Activated naive CD4-positive, alpha-beta T cell treated with anti-CD3 and anti-CD28 coated beads for 36 hours (primary cell): ENCODE measurements around the gene FBXW2. TPM values are rescaled to one million over a fixed set of nuclear protein-coding genes. Genes with fewer than 3 reads are reported as not detected.
"Not testable (repeated sequence)": the region's sequence is repeated elsewhere in the genome, so short reads cannot be mapped to it uniquely, and the experiment has no call there.

ENCODE experiments used
- CTCF ChIA-PET: fragments of 350-600 bp; sonication (Branson Sonifier 250); formaldehyde crosslinking; loops from one replicate; lab custom pipeline; 2021; ENCODE audit warnings: antibody characterized with exemption; lab: Charles Lee
- DNase-seq: peaks from one replicate; pipeline ENCODE4 v3.0.0-alpha.2; 2020
- H3K27ac Mint-ChIP-seq: one replicate; pipeline ENCODE4 v1.8.0; 2021; ENCODE audit warnings: mild to moderate bottlenecking, mixed read lengths
- H3K27me3 Mint-ChIP-seq: one replicate; pipeline ENCODE4 v1.8.0; 2021; ENCODE audit warnings: low read depth, mixed read lengths
- H3K36me3 Mint-ChIP-seq: one replicate; pipeline ENCODE4 v1.8.0; 2021; ENCODE audit warnings: low read depth, mixed read lengths
- H3K4me1 Mint-ChIP-seq: one replicate; pipeline ENCODE4 v1.8.0; 2021; ENCODE audit warnings: low read depth, mixed read lengths
- H3K4me3 Mint-ChIP-seq: one replicate; pipeline ENCODE4 v1.8.0; 2021; ENCODE audit warnings: mild to moderate bottlenecking, moderate library complexity, mixed read lengths
- H3K9me3 Mint-ChIP-seq: one replicate; pipeline ENCODE4 v1.8.0; 2021; ENCODE audit warnings: mixed read lengths
- intact Hi-C: fragments of 100-400 bp; cut with micrococcal nuclease; formaldehyde crosslinking; loops from one replicate; pipeline ENCODE4 v1.15.1; 2023
- total RNA-seq, 2 experiments: library from RNA; stranded (reverse); gene quantifications; one replicate each; pipeline ENCODE4 v1.2.3, GENCODE V29; 2021

FBXW2 gene
- total RNA-seq, 2 experiments from 2014 or later, result 60.8 to 64.4 TPM

GRCh38 chr9:120758544-120758943 is 34.7 kb downstream of the FBXW2 start:
- CTCF ChIA-PET, result interaction anchor here (1.7 kb wide), 1 partner anchor 302 kb away, joined by 6 read pairs; no protein-coding TSS in a partner anchor
- Mint-ChIP-seq H3K4me1 (peaks cover 34% of the 10 kb centered on the region), H3K27ac (peak overlapping the region; percentile 32), H3K27me3 (no peaks in the 10 kb centered on the region), H3K36me3 (peaks cover 16% of the 10 kb centered on the region), H3K9me3 (no peaks in the 10 kb centered on the region), H3K4me3 (no peak overlapping the region)
- DNase-seq, result peak; percentile 53
- intact Hi-C loops, result loop anchor here (5.0 kb wide), 5 partner anchors 119 to 639 kb away; partner anchors contain the start of gene PHF19

GRCh38 chr9:120757026-120757913 is 35.9 kb downstream of the FBXW2 start:
- Mint-ChIP-seq H3K36me3 (peaks cover 13% of the 10 kb centered on the region), H3K9me3 (no peaks in the 10 kb centered on the region), H3K4me3 (no peak overlapping the region), H3K27ac (peak overlapping the region; percentile 39), H3K27me3 (no peaks in the 10 kb centered on the region), H3K4me1 (peaks cover 34% of the 10 kb centered on the region)
- CTCF ChIA-PET, result interaction anchor here (0.5 to 2.9 kb wide), 18 partner anchors 8 to 308 kb away, joined by 3 to 22 read pairs (median 4); no protein-coding TSS in a partner anchor
- no peak for DNase-seq
- intact Hi-C loops, result loop anchor here (5.0 kb wide), 5 partner anchors 120 to 640 kb away; partner anchors contain the start of gene PHF19

GRCh38 chr9:120756531-120756930 is 36.7 kb downstream of the FBXW2 start:
- Mint-ChIP-seq H3K4me1 (peaks cover 34% of the 10 kb centered on the region), H3K27ac (peak overlapping the region; percentile 58), H3K9me3 (no peaks in the 10 kb centered on the region), H3K4me3 (no peak overlapping the region), H3K27me3 (no peaks in the 10 kb centered on the region), H3K36me3 (peaks cover 9% of the 10 kb centered on the region)
- no peak for DNase-seq
- CTCF ChIA-PET, result interaction anchor here (0.5 to 2.9 kb wide), 27 partner anchors 10 to 457 kb away, joined by 3 to 22 read pairs (median 4); partner anchors contain the start of gene FBXW2
- intact Hi-C loops, result loop anchor here (1.0 to 5.0 kb wide), 11 partner anchors 42 to 641 kb away; partner anchors contain the start of genes MEGF9 and PHF19

- Mint-ChIP-seq H3K4me1 (peaks cover 34% of the 10 kb centered on the region), H3K36me3 (peaks cover 5% of the 10 kb centered on the region), H3K4me3 (no peak overlapping the region), H3K9me3 (no peaks in the 10 kb centered on the region), H3K27me3 (no peaks in the 10 kb centered on the region), H3K27ac (peak overlapping the region; percentile 58)
- peak; percentile 83 for DNase-seq
- intact Hi-C loops, result loop anchor here (1.0 to 5.0 kb wide), 12 partner anchors 42 to 641 kb away; partner anchors contain the start of genes MEGF9 and PHF19
- CTCF ChIA-PET, result interaction anchor here (0.7 to 2.9 kb wide), 37 partner anchors 10 to 457 kb away, joined by 3 to 22 read pairs (median 4); partner anchors contain the start of genes CNTRL and FBXW2
Observed at GRCh38 chr9:120755810-120756434, 37.3 kb downstream of the FBXW2 start.

- Mint-ChIP-seq H3K27me3 (no peaks in the 10 kb centered on the region), H3K4me1 (peaks cover 34% of the 10 kb centered on the region), H3K27ac (no peak overlapping the region), H3K4me3 (no peak overlapping the region), H3K36me3 (peaks cover 4% of the 10 kb centered on the region), H3K9me3 (no peaks in the 10 kb centered on the region)
- CTCF ChIA-PET, result interaction anchor here (0.7 to 2.9 kb wide), 24 partner anchors 11 to 522 kb away, joined by 3 to 22 read pairs (median 4); partner anchors contain the start of genes CNTRL and FBXW2
- no peak for DNase-seq
- intact Hi-C loops, result loop anchor here (1.0 to 5.0 kb wide), 6 partner anchors 91 to 642 kb away; partner anchors contain the start of gene PHF19
Observed at GRCh38 chr9:120755044-120755443, 38.2 kb downstream of the FBXW2 start.

GRCh38 chr9:120750421-120750820 is 42.8 kb downstream of the FBXW2 start:
- intact Hi-C loops, result no loop called here
- Mint-ChIP-seq H3K4me1 (no peaks in the 10 kb centered on the region), H3K36me3 (peaks cover 2% of the 10 kb centered on the region), H3K9me3 (no peaks in the 10 kb centered on the region), H3K4me3 (no peak overlapping the region), H3K27ac (no peak overlapping the region), H3K27me3 (no peaks in the 10 kb centered on the region)
- CTCF ChIA-PET, result no interaction called here
- DNase-seq, result no peak

GRCh38 chr9:120746366-120746765 is 46.9 kb downstream of the FBXW2 start:
- CTCF ChIA-PET, result interaction anchor here (0.5 to 0.6 kb wide), 2 partner anchors 234 to 423 kb away, joined by 3 to 4 read pairs; no protein-coding TSS in a partner anchor
- H3K9me3 Mint-ChIP-seq, H3K36me3 Mint-ChIP-seq, DNase-seq, H3K4me3 Mint-ChIP-seq, intact Hi-C loops, H3K4me1 Mint-ChIP-seq, H3K27me3 Mint-ChIP-seq, H3K27ac Mint-ChIP-seq: not testable (repeated sequence)

GRCh38 chr9:120745278-120745677 is 47.9 kb downstream of the FBXW2 start:
- no peak overlapping the region for H3K27ac Mint-ChIP-seq
- H3K4me3 Mint-ChIP-seq, result no peak overlapping the region
- intact Hi-C loops, result no loop called here
- peaks cover 2% of the 10 kb centered on the region for H3K36me3 Mint-ChIP-seq
- DNase-seq, result no peak
- H3K27me3 Mint-ChIP-seq, result no peaks in the 10 kb centered on the region
- CTCF ChIA-PET, result interaction anchor here (0.9 to 1.2 kb wide), 2 partner anchors 9 to 16 kb away, joined by 3 read pairs; no protein-coding TSS in a partner anchor
- no peaks in the 10 kb centered on the region for H3K4me1 Mint-ChIP-seq
- H3K9me3 Mint-ChIP-seq, result no peaks in the 10 kb centered on the region

GRCh38 chr9:120742951-120743416 is 50.2 kb downstream of the FBXW2 start:
- no peak overlapping the region for H3K4me3 Mint-ChIP-seq
- intact Hi-C loops, result loop anchor here (2.0 kb wide), 1 partner anchor 124 kb away; no protein-coding TSS in a partner anchor

GRCh38 chr9:120741701-120742100 is 51.5 kb downstream of the FBXW2 start:
- no peak for DNase-seq
- Mint-ChIP-seq H3K4me3 (no peak overlapping the region), H3K27ac (no peak overlapping the region), H3K36me3 (no peaks in the 10 kb centered on the region), H3K27me3 (no peaks in the 10 kb centered on the region), H3K4me1 (no peaks in the 10 kb centered on the region), H3K9me3 (no peaks in the 10 kb centered on the region)
- CTCF ChIA-PET, result interaction anchor here (1.7 kb wide), 1 partner anchor 318 kb away, joined by 7 read pairs; no protein-coding TSS in a partner anchor
- intact Hi-C loops, result loop anchor here (2.0 kb wide), 1 partner anchor 123 kb away; no protein-coding TSS in a partner anchor

More at GRCh38 chr9:120742951-120743416, 50.2 kb downstream of the FBXW2 start:
- H3K36me3 Mint-ChIP-seq, result peaks cover 2% of the 10 kb centered on the region
- no peak overlapping the region for H3K27ac Mint-ChIP-seq
- no peaks in the 10 kb centered on the region for H3K4me1 Mint-ChIP-seq
- DNase-seq, result no peak
- no peaks in the 10 kb centered on the region for H3K9me3 Mint-ChIP-seq
- CTCF ChIA-PET, result interaction anchor here (0.8 to 1.7 kb wide), 6 partner anchors 12 to 329 kb away, joined by 3 to 7 read pairs (median 4); no protein-coding TSS in a partner anchor
- no peaks in the 10 kb centered on the region for H3K27me3 Mint-ChIP-seq

GRCh38 chr9:120741191-120741590 is 52.0 kb downstream of the FBXW2 start:
- DNase-seq, result no peak
- no peaks in the 10 kb centered on the region for H3K9me3 Mint-ChIP-seq
- H3K4me1 Mint-ChIP-seq, result no peaks in the 10 kb centered on the region
- no peaks in the 10 kb centered on the region for H3K36me3 Mint-ChIP-seq
- H3K27me3 Mint-ChIP-seq, result no peaks in the 10 kb centered on the region
- CTCF ChIA-PET, result no interaction called here
- intact Hi-C loops, result no loop called here
- H3K27ac Mint-ChIP-seq, result no peak overlapping the region
- H3K4me3 Mint-ChIP-seq, result no peak overlapping the region
